Keratinocyte (primary cell): ENCODE data around the gene TGM1.

ENCODE experiments used
- CTCF ChIP-seq, 3 experiments: IDR thresholded peaks in 1 of 3; conservative IDR thresholded peaks in 1 of 3; optimal IDR thresholded peaks in 1 of 3; 2 replicates in 2 of 3; 3 replicates in 1 of 3; pipeline versions ENCODE3 to v1.5.1; 2011; ENCODE audit warnings: low read length in 3 of 3, mild to moderate bottlenecking in 3 of 3, moderate library complexity in 2 of 3, control low read depth in 1 of 3, inconsistent platforms in 1 of 3; ENCODE audit not compliant: insufficient read depth in 2 of 3; ENCODE audit errors: extremely low read depth in 1 of 3
- EZH2 ChIP-seq: IDR thresholded peaks from one replicate; pipeline ENCODE4 v1.6.1; 2012; ENCODE audit warnings: inconsistent platforms, mild to moderate bottlenecking, low read length, moderate library complexity

GRCh38 chr14:24269910-24270536 is 7.0 kb upstream of the TGM1 start:
- no peak for TF ChIP-seq CTCF (optimal IDR thresholded peaks at IDR 0.05 in 1 of 3, IDR thresholded peaks at IDR 0.05 in 1 of 3, conservative IDR thresholded peaks at IDR 0.05 in 1 of 3; ENCODE audit: extremely low read depth in 1 of 3, insufficient read depth in 2 of 3, low read length in 3 of 3)
- TF ChIP-seq EZH2 = no peak
